HG03135 (cell line): ENCODE measurements around the gene RAB34.
"Not testable (repeated sequence)": the region's sequence is repeated elsewhere in the genome, so short reads cannot be mapped to it uniquely, and the experiment has no call there.

Experiments used
- ATAC-seq: cut with Tn5 transposase; IDR thresholded peaks from one replicate; pipeline ENCODE4 v1.9.1; 2021; ENCODE audit warnings: mild to moderate bottlenecking, moderate library complexity; ENCODE audit not compliant: unreplicated experiment

Gene RAB34

DNA sequence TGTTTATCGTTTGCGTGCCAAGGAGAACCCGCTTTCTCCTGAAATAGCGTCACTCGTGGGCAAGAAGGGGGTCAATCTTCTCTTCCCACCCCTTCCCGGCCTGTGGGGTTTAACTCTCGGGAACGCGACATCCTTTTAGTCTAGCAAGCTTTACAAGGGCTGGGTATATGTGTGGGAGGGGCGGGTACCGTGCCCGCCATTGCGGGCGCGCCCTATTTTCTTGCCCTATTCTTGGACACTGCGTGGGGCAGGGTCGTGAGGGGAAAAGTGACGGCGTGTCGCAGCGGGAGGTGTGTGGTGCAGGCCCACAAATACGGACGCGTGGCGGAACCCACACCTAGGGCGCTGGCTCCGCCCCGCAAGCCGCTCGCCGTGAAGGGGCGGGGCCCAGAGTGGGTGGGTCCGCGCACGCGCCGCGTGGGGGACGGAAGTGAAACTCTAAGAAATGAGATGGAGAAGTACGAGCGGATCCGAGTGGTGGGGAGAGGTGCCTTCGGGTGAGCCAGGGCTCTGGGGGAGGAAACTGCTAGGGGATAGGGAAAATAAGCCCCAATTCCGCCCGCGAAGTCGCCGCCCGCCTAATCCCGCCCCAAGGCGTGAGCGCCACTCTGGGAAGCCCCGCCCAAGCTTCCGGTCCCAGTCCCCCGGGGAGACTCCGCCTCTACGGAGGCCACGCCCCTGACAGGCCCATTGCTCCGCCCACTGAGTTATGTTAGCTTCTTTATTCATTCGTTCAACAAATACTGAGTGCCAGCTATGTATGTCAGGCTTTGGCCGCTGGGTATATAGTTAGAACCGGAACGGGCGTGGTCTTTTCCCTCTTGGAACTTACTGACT, 10.9 kb upstream of the RAB34 start, which contains the start of gene NEK8:
Gene NEK8, plus strand, starts transcription at position 425 of the 837 bp plus-strand sequence. Its CDS starts 26 bp downstream, at position 451.
- peak; percentile 34 for ATAC-seq

DNA sequence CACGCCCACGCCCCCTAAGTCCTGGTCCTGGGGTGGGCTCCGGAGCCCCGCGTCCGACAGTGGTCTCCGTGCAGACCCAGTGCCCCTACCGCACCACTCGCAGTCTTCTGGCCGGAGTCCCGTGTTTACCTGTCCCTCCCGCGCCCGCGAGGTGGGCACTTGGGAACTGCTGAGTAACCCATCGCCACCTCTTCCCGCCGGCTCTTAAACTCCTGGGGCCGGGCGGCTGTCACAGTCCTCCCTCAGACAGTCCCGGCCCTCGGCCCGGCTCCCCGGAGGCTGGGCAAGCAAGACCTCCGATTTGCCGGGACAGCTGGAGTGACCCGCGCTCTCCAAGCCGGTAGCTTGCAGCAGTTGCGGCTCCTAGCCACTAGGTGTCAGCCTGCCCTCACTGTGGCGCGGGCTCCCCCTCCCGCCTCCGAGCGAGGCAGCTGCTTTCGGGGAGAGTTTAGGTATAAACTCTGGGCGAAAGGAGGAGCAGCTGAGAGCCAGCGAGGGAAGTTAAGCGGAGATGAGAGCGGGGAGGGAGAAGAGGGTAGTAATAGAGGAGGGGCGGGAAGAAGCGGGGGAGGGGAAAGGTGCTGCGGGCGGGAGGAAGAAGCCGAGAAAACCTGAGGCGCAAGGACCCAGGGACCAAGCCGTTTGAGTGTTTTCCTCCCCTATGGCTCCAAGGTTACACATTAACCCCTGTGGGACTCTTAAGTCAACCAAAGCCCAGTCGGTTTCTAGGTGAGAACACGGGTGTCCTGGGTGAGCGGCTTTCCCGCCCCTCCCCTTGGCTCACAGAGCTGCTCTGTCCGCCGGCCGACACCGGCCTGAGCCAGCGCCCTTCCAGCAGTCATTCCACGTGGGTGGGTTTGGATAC, 9.2 kb upstream of the RAB34 start:
- ATAC-seq = peak; percentile 35

DNA sequence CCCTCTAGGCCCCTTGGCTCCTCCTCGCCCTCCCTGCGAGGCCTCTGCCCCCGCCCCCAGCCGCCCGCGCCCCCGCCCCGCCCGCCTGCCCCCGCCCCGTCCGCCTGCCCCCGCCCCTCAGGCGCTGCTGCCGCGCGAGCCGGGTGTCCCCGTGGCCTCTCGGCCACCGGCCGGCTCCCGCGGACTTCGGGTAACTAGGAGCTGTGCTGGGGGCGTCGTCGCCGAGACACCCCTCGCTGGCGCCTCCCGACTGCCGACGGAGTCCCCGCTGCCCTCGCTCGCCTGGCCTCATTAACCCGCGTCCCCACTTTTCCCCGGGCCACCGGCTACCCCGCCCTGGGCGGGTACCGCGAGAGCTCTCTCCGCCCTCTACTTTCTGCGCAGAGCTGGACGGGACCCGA, 8.6 kb upstream of the RAB34 start, which contains the start of gene TLCD1:
Gene TLCD1, minus strand, starts transcription at position 8 of the 401 bp plus-strand sequence. CDS start 136 bp downstream, outside the sequence.
- no peak for ATAC-seq

- ATAC-seq = no peak
Observed at GRCh38 chr17:28725660-28726225, 8.1 kb upstream of the RAB34 start.

GRCh38 chr17:28725166-28725659, 7.5 kb upstream of the RAB34 start:
- no peak for ATAC-seq

GRCh38 chr17:28724500-28725165, 7.0 kb upstream of the RAB34 start:
- ATAC-seq = no peak

GRCh38 chr17:28723836-28724499, 6.3 kb upstream of the RAB34 start:
- ATAC-seq = not testable (repeated sequence)

- no peak for ATAC-seq
Observed at GRCh38 chr17:28723159-28723835, 5.6 kb upstream of the RAB34 start.

- ATAC-seq = no peak
Observed at GRCh38 chr17:28722417-28723158, 4.9 kb upstream of the RAB34 start.

DNA sequence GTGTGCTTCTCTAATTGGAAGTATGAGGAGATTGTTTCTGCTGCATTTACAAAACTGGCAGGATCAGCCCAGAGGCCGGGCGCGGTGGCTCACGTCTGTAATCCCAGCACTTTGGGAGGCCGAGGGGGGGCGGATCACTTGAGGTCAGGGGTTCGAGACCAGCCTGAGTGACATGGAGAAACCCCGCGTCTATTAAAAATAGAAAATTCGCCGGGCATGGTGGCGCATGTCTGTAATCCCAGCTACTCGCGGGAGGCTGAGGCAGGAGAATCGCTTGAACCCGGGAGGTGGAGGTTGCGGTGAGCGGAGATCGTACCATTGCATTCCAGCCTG, 3.3 kb upstream of the RAB34 start:
- not testable (repeated sequence) for ATAC-seq

GRCh38 chr17:28720247-28720996, 2.8 kb upstream of the RAB34 start:
- ATAC-seq = no peak

DNA sequence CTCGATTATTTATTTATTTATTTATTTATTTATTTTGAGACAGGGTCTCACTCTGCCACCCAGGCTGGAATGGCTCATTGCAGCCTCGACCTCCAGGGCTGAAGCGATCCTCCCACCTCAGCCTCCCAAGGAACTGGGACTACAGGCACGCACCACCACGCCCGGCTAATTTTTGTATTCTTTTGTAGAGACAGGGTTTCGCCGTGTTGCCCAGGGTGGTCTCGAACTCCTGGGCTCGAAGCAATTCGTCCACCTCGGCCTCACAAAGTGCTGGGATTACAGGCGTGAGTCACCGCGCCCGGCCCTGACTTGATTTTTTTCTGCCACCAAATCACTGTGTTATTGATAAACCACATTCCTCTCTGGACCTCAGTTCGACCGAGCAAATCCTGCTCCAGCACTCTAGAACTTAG, 1.4 kb upstream of the RAB34 start:
- ATAC-seq = no peak

- no peak for ATAC-seq
Observed at GRCh38 chr17:28718333-28719020, 809 bp upstream of the RAB34 start.

DNA sequence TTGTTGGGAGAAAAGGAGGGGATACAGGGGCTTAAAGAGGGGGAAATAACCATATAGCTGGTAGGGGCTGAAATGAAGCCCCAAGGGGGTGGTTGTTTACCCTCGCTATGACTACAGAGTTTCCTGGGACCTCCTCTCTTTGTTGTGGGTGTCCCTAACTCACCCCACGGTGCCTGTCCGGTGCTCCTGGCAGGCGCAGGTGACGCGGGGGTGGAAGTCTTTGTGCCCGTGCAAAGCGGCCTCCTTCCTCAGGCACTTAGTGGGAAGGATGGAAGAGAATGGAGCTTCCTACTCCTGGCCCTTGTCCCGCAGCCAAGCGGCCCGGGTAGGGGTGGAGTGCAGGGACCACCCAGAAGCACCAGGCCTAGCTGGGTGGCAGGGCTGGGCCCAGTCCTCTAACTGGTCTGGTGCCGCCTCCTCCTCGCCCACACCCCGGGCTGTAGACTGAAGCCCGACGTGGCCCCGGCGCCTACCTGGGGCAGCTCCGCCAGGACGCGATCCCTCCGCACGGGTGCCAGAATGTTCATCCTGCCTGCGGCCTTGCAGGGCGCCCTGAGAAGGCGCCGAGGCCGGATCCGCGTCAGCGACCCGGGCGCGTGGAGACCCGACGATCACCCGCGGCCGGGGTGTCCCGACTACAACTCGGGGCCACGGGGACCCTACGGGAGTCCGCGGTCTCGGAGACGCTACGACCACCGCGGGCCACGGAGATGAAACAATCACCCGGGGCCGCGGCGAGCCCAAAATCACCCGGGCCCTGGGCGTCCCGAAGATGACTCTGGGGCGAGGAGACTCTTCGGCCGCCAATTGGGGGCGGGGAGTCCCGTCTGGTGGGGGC, 709 bp downstream of the RAB34 start:
- ATAC-seq = no peak

- no peak for ATAC-seq
Observed at GRCh38 chr17:28715217-28715616, 2.5 kb downstream of the RAB34 start.

DNA sequence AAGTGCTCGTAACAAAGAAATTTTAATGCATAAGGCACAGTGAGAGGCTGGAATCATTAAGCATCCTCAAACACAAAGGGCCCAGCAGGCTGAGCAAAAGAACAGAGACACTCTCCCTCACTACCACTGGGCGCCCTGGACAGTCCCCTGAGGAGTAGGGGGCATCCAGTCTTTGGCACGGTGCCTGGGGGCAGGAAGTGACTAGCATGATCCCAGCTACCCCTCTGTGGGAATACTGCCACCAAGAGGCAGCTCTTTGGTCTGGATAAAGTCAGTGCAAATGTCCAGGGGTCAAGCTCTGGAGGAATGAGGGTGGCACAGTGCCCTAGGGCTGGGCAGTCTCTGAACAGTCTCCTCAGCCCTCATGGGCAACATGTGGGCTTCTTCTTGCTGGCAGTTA, 3.4 kb downstream of the RAB34 start:
- no peak for ATAC-seq
